NT2/D1 (cell line): ENCODE results near the gene GRM5.

Experiments used
- YY1 ChIP-seq: IDR thresholded peaks from 2 replicates; pipeline ENCODE4 v1.6.1; 2011; ENCODE audit not compliant: insufficient read length, insufficient read depth
- ZNF274 ChIP-seq: IDR thresholded peaks from 2 replicates; pipeline ENCODE4 v1.6.1; 2011; ENCODE audit warnings: mild to moderate bottlenecking, low read depth, low read length

DNA sequence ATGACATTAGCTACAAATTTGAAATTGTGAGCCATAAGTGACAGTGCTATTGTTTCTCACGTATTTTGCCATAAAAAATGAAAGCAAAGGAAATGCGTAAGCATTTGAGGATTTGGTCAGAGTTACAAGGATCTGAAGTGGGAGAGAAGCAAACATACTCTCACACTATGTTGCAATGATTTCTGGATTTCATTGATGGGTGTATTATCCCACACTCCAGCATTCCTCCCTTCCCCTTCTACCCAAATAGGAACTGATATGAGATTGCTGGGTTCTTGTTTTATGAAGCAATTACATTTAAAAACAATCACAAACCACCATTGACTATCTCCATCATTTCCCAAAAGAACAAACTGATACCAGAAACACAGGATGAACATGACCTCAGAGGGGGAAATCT lies 414.2 kb downstream of the GRM5 start:
- TF ChIP-seq YY1: no peak
- no peak for TF ChIP-seq ZNF274
